ENCODE measurements around the gene SCG2.

SCG2 gene

DNA sequence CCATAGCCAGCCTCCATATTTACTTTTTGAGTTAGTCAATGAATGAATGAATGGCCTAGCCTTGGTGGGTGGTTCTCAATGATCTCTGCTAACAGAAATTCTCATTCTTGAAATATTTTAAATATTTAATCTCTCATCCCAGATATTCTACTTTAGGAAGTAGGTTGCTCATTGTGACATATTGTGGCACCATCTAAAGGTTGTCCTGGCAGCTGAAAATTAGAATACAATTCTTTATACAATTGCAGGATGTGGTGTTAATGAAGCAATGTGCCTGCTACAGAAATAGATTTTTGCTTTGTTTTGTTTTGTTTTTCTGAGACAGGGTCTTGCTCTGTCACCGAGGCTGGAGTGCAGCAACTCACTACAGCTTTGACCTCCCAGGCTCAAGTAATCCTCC lies 35.8 kb downstream of the SCG2 start:
- H3K9me3 Mint-ChIP-seq, result no peaks in the 10 kb centered on the region
- no peaks in the 10 kb centered on the region for H3K36me3 Mint-ChIP-seq (ENCODE audit: low read depth)
- no peak for DNase-seq
- no peak overlapping the region for H3K4me3 Mint-ChIP-seq
- peaks cover 6% of the 10 kb centered on the region for H3K4me1 Mint-ChIP-seq
- peaks cover 2% of the 10 kb centered on the region for H3K27me3 Mint-ChIP-seq (ENCODE audit: low read depth, poor library complexity)
- TF ChIP-seq, protein P1, sequence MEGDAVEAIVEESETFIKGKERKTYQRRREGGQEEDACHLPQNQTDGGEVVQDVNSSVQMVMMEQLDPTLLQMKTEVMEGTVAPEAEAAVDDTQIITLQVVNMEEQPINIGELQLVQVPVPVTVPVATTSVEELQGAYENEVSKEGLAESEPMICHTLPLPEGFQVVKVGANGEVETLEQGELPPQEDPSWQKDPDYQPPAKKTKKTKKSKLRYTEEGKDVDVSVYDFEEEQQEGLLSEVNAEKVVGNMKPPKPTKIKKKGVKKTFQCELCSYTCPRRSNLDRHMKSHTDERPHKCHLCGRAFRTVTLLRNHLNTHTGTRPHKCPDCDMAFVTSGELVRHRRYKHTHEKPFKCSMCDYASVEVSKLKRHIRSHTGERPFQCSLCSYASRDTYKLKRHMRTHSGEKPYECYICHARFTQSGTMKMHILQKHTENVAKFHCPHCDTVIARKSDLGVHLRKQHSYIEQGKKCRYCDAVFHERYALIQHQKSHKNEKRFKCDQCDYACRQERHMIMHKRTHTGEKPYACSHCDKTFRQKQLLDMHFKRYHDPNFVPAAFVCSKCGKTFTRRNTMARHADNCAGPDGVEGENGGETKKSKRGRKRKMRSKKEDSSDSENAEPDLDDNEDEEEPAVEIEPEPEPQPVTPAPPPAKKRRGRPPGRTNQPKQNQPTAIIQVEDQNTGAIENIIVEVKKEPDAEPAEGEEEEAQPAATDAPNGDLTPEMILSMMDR (IDR thresholded peaks at IDR 0.05), result no peak
- H3K27ac Mint-ChIP-seq, result no peak overlapping the region

GRCh38 chr2:223563462-223563861 lies 38.7 kb downstream of the SCG2 start:
- peaks cover 2% of the 10 kb centered on the region for H3K27me3 Mint-ChIP-seq (ENCODE audit: low read depth, poor library complexity)
- H3K9me3 Mint-ChIP-seq, result no peaks in the 10 kb centered on the region
- H3K27ac Mint-ChIP-seq, result peak overlapping the region; percentile 57
- peaks cover 14% of the 10 kb centered on the region for H3K4me1 Mint-ChIP-seq
- H3K4me3 Mint-ChIP-seq, result no peak overlapping the region
- TF ChIP-seq, protein P1 (IDR thresholded peaks at IDR 0.05), result no peak
- DNase-seq, result no peak
- no peaks in the 10 kb centered on the region for H3K36me3 Mint-ChIP-seq (ENCODE audit: low read depth)

GRCh38 chr2:223562078-223562477 lies 40.1 kb downstream of the SCG2 start:
- H3K4me1 Mint-ChIP-seq, result peaks cover 14% of the 10 kb centered on the region
- H3K36me3 Mint-ChIP-seq (ENCODE audit: low read depth), result no peaks in the 10 kb centered on the region
- TF ChIP-seq, protein P1 (IDR thresholded peaks at IDR 0.05), result no peak
- H3K27ac Mint-ChIP-seq, result no peak overlapping the region
- no peak for DNase-seq
- peaks cover 2% of the 10 kb centered on the region for H3K27me3 Mint-ChIP-seq (ENCODE audit: low read depth, poor library complexity)
- no peak overlapping the region for H3K4me3 Mint-ChIP-seq
- H3K9me3 Mint-ChIP-seq, result no peaks in the 10 kb centered on the region

- TF ChIP-seq, protein P1 (IDR thresholded peaks at IDR 0.05), result no peak
- no peak for DNase-seq
- Mint-ChIP-seq H3K27me3 (ENCODE audit: low read depth, poor library complexity) (peaks cover 2% of the 10 kb centered on the region), H3K9me3 (no peaks in the 10 kb centered on the region), H3K27ac (no peak overlapping the region), H3K4me1 (peaks cover 14% of the 10 kb centered on the region), H3K4me3 (no peak overlapping the region), H3K36me3 (ENCODE audit: low read depth) (no peaks in the 10 kb centered on the region)
These were observed 41.3 kb downstream of the SCG2 start for GRCh38 chr2:223560749-223561435.

DNA sequence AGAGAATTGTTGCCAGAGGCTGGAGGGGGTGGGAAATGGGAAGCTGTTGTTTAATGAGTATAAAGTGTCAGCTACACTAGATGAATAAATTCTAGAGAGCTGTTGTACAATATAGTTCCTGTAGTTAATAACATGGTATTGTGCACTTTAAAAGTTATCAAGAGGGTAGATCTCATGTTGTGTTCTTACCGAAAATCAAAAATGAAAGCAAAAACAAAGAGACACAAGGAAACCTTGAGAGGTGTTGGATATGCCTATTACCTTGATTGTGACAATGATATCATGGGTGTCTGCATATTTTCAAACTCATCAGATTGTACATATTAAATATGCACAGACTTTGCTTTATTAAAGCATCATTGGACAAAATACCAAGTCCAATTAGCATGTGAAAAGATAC lies 43.2 kb downstream of the SCG2 start:
- H3K27ac Mint-ChIP-seq, result no peak overlapping the region
- TF ChIP-seq, protein P1 (IDR thresholded peaks at IDR 0.05), result no peak

GRCh38 chr2:223554923-223555322 lies 47.2 kb downstream of the SCG2 start:
- no peak for DNase-seq
- TF ChIP-seq, protein P1 (IDR thresholded peaks at IDR 0.05), result no peak
- Mint-ChIP-seq H3K4me3 (no peak overlapping the region), H3K4me1 (no peaks in the 10 kb centered on the region), H3K36me3 (ENCODE audit: low read depth) (no peaks in the 10 kb centered on the region), H3K27ac (no peak overlapping the region), H3K27me3 (ENCODE audit: low read depth, poor library complexity) (peaks cover 10% of the 10 kb centered on the region), H3K9me3 (no peaks in the 10 kb centered on the region)

More for the DNA sequence above, 43.2 kb downstream of the SCG2 start:
- peaks cover 3% of the 10 kb centered on the region for H3K27me3 Mint-ChIP-seq (ENCODE audit: low read depth, poor library complexity)
- DNase-seq, result no peak
- H3K36me3 Mint-ChIP-seq (ENCODE audit: low read depth), result no peaks in the 10 kb centered on the region
- no peaks in the 10 kb centered on the region for H3K9me3 Mint-ChIP-seq
- peaks cover 14% of the 10 kb centered on the region for H3K4me1 Mint-ChIP-seq
- no peak overlapping the region for H3K4me3 Mint-ChIP-seq

Measured in nephron progenitor cell (in vitro differentiated cells).